HG03039 (cell line): ENCODE measurements around the gene EBLN2.

ENCODE experiments used
- ATAC-seq: cut with Tn5 transposase; IDR thresholded peaks from one replicate; pipeline ENCODE4 v1.9.1; 2021; ENCODE audit warnings: mild to moderate bottlenecking, moderate library complexity; ENCODE audit not compliant: unreplicated experiment

Gene EBLN2

GRCh38 chr3:73061416-73061815 is at the start of gene EBLN2:
TSS of gene EBLN2 (plus strand) at chr3:73061659. CDS start at chr3:73062082, 423 bp downstream.
- no peak for ATAC-seq

GRCh38 chr3:73018298-73018697 is 43.2 kb upstream of the EBLN2 start:
- ATAC-seq = no peak

DNA sequence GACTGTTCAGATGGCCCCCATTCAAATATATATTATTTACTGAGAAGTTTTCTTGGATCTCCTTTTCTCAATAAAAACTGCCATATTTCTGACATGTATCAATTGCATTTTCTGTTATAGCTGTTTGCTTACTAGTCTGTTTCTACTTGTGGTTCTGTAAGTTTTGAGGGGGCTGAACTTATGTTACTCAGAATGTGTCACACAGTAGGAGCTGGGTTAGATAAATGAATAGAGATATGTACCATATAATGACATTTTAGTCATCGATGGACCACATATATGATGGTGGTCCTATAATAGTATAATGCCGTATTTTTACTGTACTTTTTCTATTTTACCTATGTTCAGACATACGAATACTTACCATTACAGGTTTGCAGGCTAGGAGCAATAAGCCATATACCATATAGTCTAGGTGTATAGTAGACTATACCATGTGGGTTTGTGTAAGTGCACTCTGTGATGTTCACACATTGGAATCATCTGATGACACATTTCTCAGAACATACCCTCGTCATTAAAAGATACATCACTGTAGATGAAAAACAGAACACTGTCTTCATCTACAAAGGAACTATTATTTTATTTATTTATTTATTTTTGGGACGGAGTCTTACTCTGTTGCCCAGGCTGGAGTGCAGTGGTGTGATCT is 42.5 kb upstream of the EBLN2 start:
- ATAC-seq = no peak

DNA sequence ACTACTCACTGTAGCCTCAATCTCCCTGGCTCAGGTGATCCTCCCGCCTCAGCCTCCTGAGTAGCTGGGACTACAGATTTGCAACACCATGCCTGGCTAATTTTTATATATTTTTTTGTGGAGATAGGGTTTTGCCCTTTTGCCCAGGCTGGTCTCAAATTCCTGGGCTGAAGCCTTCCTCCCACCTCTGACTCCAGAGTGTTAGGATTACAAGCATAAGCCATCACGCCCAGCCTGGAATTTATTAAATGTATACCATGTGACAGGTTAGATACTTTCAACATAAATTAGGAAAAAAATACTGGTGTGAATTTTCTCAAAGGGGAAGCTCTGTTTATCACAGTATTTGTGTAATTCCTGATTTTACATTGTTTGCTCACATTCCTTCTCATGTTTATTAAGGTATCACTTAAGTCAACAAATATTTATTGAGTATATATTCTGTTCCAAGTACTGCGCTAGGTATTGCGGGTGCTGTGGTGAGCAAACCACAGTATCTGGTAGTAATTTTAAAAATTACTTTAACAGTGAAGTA is 40.1 kb upstream of the EBLN2 start:
- ATAC-seq = no peak

DNA sequence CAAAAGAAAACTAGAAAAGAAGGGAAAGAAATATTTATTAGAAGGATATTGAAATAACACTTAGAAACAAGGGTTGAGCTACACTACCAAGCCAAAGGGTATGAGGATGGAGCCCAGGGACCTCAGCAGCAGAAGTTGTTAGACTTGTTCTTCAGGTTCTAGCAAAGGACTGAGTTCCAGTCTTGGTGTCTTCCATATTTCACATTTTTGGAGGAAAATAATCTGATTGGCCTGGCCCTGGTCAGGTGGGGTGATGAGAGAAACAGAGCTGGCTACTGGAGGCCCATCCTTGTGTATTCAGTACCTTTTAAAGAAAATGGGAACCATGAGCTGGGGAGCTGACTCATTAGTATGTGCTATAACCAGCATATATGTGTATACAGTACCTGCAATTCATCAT is 36.6 kb upstream of the EBLN2 start:
- no peak for ATAC-seq

DNA sequence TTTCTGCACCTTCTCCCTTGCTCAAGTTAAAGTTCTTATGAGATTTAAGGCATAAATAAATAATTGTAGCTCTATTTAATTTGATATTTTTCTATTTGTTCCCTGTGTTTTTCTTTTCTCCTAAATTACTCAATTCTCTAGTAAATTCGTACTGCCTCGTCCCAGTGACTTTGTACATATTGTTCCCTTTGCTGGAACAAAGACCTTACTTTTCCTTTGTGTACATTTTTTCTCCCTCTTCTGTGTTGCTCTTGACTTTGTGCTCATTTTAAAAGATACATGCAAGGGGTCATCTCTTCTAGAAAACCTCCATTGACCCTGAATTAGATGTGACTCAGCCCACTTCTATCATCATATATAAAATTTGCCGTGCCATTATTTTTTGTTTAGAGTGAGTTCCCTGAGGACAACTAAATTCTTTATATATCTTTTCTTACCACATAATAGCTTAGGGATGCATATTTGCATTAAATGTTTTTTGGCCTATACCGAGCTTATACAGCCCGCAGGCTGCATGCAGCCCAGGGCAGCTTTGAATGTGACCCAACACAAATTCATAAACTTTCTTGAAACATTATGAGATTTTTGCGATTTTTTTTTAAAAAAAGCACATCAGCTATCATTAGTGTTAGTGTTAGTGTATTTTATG is 35.2 kb upstream of the EBLN2 start:
- ATAC-seq = no peak

DNA sequence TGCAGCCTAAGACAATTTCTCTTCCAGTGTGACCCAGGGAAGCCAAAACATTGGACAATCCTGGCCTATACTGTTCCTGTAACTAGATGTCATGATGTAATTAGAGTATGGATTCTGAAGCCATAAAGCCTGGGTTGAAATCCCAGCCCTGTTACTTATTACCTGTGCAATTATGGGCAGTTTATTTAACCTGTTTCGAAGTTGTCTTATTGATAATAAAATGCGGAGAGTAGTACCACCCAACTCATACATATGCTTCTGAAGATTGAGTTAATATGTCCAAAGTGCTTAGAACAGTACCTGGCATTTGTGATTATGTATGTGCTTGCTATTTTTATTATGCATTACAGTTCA is 34.7 kb upstream of the EBLN2 start:
- ATAC-seq = no peak

DNA sequence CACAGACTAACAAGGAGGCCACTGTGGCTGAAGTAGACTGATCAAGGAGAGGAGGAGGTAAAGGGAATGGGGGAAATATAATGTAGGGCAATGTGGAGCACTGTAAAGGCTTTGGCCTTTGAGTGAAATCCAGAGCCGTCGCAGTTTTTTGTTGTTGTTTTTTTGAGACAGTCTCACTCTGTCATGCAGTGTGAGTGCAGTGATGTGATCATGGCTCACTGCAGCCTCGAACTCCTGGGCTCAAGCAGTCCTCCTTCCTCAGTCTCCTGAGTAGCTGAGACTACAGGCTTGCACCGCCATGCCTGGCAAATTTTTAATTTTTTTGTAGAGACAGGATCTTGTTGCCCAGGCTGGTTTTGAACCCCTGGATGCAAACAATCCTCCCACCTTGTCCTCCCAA is 32.7 kb upstream of the EBLN2 start:
- ATAC-seq = no peak

- ATAC-seq = no peak
Measured at GRCh38 chr3:73029321-73029796, 32.1 kb upstream of the EBLN2 start.

DNA sequence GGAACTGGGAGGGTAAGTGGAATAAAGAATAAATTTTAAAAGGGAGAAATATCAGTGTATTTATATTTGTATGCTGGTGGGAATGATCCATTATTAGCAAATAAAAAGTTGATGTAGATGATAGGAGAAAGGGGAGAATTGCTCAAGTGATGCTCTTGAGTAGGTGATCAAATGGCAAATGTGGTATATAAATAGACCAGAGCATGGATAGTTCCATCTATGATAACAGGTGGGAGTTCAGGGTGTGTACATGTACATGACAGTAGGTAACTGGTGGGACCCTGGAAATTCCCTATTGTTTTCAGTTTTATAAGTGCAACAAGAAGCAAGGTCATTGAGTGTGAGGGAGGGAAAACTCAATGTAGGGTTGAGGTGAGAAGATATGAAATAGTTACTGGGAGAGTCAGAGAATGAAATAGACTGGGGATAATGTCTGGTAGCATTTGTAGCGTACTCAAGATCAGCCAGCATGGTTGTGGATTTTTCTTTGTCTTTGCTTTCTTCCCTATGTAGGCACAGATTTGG is 31.3 kb upstream of the EBLN2 start:
- ATAC-seq = no peak

DNA sequence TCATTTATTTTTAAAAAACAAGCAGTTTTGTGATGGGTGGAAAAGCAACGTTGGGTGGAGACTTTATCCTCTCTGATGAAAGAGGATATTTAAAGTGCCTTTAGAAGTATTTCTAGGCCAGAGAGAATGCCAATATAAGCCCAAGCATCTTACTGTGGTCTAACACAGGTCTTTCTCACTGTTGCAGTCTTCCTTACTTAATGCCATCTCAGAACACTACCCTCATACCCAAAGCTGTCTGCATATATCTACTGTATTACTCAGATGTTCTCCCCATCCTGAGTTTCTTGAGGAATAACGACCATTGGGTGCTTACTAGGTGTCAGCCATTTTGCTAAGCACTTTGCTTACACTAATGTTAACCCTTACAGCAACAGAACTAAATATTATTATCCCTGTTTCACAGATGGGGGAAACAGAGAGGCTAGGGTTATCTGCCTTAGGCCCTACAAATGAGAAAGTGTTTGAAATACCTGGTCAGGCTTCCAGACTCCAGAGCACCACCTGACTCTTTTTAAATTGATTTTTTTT is 29.8 kb upstream of the EBLN2 start:
- no peak for ATAC-seq

DNA sequence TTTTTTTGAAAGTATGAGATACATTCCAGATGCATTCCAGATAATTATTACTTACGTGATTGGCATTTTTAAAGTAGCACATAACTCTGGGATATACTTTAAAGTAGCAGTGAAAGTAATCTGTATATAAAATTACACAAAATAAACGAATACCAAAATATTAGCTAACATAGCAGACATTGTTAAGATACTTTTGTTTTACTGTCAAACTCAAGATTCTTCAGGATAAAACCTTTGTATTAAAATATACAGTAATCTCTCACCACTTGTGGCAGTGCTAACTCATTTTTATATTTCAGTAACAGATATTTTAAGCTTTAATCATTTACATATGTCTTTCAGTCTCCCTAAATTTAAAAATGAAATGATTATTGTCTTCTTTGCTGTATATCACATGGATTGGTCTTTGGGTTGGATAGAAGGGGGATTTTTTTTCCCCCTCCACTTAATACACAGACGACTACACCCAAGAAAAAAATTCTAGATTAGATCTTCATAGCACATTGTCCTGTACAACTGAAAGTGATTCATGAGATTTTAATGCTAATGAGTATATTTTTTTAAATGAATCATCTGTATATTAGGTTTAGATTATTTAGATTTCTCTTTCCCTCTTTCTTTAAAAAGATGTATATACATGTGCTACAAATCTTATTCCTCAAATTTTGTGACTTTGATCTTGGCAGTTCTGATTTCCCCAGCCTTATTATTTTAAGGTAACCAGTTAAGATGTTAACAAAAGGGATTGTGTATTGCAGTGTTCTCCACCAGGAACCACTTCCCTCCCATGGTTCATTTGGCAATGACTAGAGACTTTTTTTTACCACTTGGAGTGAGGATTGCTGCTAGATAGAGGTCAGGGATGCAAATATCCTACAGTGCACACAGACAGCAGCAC is 24.5 kb upstream of the EBLN2 start:
- ATAC-seq = no peak

- no peak for ATAC-seq
Measured at GRCh38 chr3:73041537-73041936, 19.9 kb upstream of the EBLN2 start.

DNA sequence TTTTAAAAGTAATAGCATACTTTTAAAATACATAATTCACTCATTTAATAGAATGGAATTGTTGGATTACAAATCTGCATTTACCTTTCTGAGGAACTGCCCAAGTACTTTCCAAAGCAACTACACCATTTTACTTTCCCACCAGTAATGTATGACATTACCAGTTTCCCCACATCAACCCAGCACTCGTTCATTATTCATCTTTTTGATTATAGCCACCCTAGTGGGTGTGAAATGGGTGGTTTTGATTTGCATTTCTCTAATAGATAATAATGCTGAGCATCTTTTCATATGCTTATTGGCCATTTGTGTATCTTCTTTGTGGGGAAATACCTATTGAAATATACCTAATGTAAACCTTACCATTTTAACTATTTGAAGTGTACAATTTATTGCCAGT is 18.0 kb upstream of the EBLN2 start:
- no peak for ATAC-seq

- no peak for ATAC-seq
Measured at GRCh38 chr3:73045391-73045790, 16.1 kb upstream of the EBLN2 start.

GRCh38 chr3:73046195-73046594 is 15.3 kb upstream of the EBLN2 start:
- no peak for ATAC-seq

DNA sequence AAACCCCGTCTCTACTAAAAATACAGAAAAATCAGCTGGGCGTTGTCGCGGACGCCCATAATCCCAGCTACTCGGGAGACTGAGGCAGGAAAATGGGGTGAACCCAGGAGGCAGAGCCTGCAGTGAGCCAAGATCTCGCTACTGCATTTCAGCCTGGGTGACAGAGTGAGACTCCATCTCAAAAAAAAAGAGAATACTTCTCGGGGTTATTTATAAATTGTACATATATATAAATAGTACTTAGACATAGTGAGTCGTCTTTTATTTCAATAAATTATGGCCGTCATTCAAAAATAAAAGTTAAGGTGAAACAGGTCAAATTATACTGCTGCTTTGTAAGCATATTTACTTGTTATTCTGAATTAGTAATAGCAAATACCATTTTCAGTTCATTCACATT is 12.1 kb upstream of the EBLN2 start:
- ATAC-seq = no peak

GRCh38 chr3:73052857-73053256 is 8.6 kb upstream of the EBLN2 start:
- ATAC-seq = no peak

DNA sequence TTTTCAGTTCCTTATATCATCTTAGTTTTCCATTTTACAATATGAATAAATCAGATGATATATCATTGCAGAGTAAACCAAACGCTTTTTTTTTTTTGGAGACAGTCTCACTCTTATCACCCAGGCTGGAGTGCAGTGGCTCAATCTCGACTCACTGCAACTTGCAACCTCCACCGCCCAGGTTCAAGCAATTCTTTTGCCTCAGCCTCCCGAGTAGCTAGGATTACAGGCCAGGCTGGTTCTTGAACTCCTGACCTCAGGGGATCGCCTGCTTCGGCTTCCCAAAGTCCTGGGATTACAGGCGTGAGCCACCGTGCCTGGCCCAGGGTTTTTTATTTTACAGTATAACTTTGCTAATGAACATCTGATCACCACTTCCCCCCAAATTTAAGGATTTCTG is 5.9 kb upstream of the EBLN2 start:
- no peak for ATAC-seq

DNA sequence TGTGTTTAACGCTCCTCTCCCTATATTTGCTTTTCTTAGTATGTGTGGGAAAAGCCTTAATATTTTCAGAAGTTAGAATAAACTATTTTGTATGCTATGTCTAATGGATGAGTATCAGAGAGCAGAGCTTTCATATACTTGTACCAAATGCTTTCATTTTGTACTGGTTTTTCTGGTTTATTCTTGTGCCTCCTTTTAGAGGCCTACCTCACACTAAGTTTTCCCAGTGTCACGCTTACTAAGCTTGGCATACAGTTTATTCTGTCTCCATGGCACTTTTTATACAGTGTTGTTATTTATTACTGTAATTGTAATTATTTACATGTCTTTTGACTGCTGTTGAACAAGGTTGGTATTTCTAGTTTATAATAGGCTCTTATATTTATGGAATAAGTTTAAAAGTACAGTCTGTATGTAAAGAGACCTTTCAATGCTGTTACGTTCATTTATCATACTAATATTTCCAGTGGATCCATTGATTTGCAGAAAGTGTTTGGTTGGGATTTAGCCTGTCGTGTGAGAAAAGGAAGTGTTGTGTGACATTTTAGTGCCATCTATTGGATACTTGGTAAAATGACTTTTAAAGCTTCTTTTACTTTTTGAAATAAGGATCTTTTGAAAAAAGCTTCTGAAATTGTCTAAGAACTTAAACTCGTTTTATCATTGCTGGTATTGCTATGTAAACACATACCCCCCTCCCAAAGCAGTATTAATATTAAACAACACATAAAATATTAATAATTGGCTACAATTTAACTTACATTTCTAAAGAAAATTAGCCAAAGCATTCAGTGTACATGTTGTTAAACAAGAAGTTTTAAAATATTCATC is 5.2 kb upstream of the EBLN2 start:
- no peak for ATAC-seq
